ENCODE data around the gene YPEL1.

YPEL1 gene

GRCh38 chr22:21695430-21696085 lies 40.0 kb downstream of the YPEL1 start:
- H3K9me3 ChIP-seq (ENCODE audit: insufficient read depth, low read depth, low read length) = no peaks in the 10 kb centered on the region
- H3K9ac ChIP-seq (ENCODE audit: low read depth, low read length, poor library complexity, severe bottlenecking) = no peak overlapping the region
- no peaks in the 10 kb centered on the region for H3K79me2 ChIP-seq (ENCODE audit: insufficient read depth, low read length)
- H2AFZ ChIP-seq (ENCODE audit: low read length) = no peak overlapping the region
- no peaks in the 10 kb centered on the region for H3K4me1 ChIP-seq (ENCODE audit: insufficient read depth, low read length, poor library complexity, severe bottlenecking)
- H3F3A ChIP-seq (ENCODE audit: low read depth) = no peaks in the 10 kb centered on the region
- H3K9me2 ChIP-seq (replicated peaks; ENCODE audit: low read depth, low read length) = no peaks in the 10 kb centered on the region
- H3K36me3 ChIP-seq (ENCODE audit: insufficient read depth, low read length) = peaks cover 74% of the 10 kb centered on the region; the same call in 1 of the 2 replicates
- no peaks in the 10 kb centered on the region for H4K20me1 ChIP-seq (ENCODE audit: insufficient read depth, low read length, poor library complexity, severe bottlenecking)
- H3K27me3 ChIP-seq (ENCODE audit: insufficient read depth, low read length, poor library complexity, severe bottlenecking) = no peaks in the 10 kb centered on the region
- no peak overlapping the region for H3K4me2 ChIP-seq (ENCODE audit: low read depth, low read length, poor library complexity, severe bottlenecking)
- H3K4me3 ChIP-seq (ENCODE audit: low read length, poor library complexity, severe bottlenecking) = no peak overlapping the region
- TF ChIP-seq EZH2phosphoT487 (IDR thresholded peaks at IDR 0.05; ENCODE audit: borderline replicate concordance) = no peak
- TF ChIP-seq, protein P1, sequence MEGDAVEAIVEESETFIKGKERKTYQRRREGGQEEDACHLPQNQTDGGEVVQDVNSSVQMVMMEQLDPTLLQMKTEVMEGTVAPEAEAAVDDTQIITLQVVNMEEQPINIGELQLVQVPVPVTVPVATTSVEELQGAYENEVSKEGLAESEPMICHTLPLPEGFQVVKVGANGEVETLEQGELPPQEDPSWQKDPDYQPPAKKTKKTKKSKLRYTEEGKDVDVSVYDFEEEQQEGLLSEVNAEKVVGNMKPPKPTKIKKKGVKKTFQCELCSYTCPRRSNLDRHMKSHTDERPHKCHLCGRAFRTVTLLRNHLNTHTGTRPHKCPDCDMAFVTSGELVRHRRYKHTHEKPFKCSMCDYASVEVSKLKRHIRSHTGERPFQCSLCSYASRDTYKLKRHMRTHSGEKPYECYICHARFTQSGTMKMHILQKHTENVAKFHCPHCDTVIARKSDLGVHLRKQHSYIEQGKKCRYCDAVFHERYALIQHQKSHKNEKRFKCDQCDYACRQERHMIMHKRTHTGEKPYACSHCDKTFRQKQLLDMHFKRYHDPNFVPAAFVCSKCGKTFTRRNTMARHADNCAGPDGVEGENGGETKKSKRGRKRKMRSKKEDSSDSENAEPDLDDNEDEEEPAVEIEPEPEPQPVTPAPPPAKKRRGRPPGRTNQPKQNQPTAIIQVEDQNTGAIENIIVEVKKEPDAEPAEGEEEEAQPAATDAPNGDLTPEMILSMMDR (conservative IDR thresholded peaks at IDR 0.05; ENCODE audit: low read length) = no peak

GRCh38 chr22:21694795-21695429 lies 40.7 kb downstream of the YPEL1 start:
- TF ChIP-seq, protein P1 (conservative IDR thresholded peaks at IDR 0.05; ENCODE audit: low read length) = no peak
- no peak for TF ChIP-seq EZH2phosphoT487 (IDR thresholded peaks at IDR 0.05; ENCODE audit: borderline replicate concordance)
- Histone ChIP-seq H3K9me2 (replicated peaks; ENCODE audit: low read depth, low read length) (no peaks in the 10 kb centered on the region), H3K36me3 (ENCODE audit: insufficient read depth, low read length) (peaks cover 70% of the 10 kb centered on the region; the same call in 1 of the 2 replicates), H3K79me2 (ENCODE audit: insufficient read depth, low read length) (no peaks in the 10 kb centered on the region), H3K9ac (ENCODE audit: low read depth, low read length, poor library complexity, severe bottlenecking) (no peak overlapping the region), H4K20me1 (ENCODE audit: insufficient read depth, low read length, poor library complexity, severe bottlenecking) (no peaks in the 10 kb centered on the region), H2AFZ (ENCODE audit: low read length) (no peak overlapping the region), H3K27me3 (ENCODE audit: insufficient read depth, low read length, poor library complexity, severe bottlenecking) (no peaks in the 10 kb centered on the region), H3K9me3 (ENCODE audit: insufficient read depth, low read depth, low read length) (no peaks in the 10 kb centered on the region), H3K4me1 (ENCODE audit: insufficient read depth, low read length, poor library complexity, severe bottlenecking) (no peaks in the 10 kb centered on the region), H3K4me2 (ENCODE audit: low read depth, low read length, poor library complexity, severe bottlenecking) (no peak overlapping the region), H3F3A (ENCODE audit: low read depth) (no peaks in the 10 kb centered on the region), H3K4me3 (ENCODE audit: low read length, poor library complexity, severe bottlenecking) (no peak overlapping the region)

- H3K9ac ChIP-seq (ENCODE audit: low read depth, low read length, poor library complexity, severe bottlenecking) = no peak overlapping the region
- H3K9me2 ChIP-seq (replicated peaks; ENCODE audit: low read depth, low read length) = no peaks in the 10 kb centered on the region
- peaks cover 65% of the 10 kb centered on the region; the same call in 1 of the 2 replicates for H3K36me3 ChIP-seq (ENCODE audit: insufficient read depth, low read length)
- H3K4me2 ChIP-seq (ENCODE audit: low read depth, low read length, poor library complexity, severe bottlenecking) = no peak overlapping the region
- H4K20me1 ChIP-seq (ENCODE audit: insufficient read depth, low read length, poor library complexity, severe bottlenecking) = no peaks in the 10 kb centered on the region
- H3K27me3 ChIP-seq (ENCODE audit: insufficient read depth, low read length, poor library complexity, severe bottlenecking) = no peaks in the 10 kb centered on the region
- H3K4me1 ChIP-seq (ENCODE audit: insufficient read depth, low read length, poor library complexity, severe bottlenecking) = no peaks in the 10 kb centered on the region
- H3K9me3 ChIP-seq (ENCODE audit: insufficient read depth, low read depth, low read length) = no peaks in the 10 kb centered on the region
- no peak overlapping the region for H3K4me3 ChIP-seq (ENCODE audit: low read length, poor library complexity, severe bottlenecking)
- H3F3A ChIP-seq (ENCODE audit: low read depth) = no peaks in the 10 kb centered on the region
- H2AFZ ChIP-seq (ENCODE audit: low read length) = no peak overlapping the region
- no peaks in the 10 kb centered on the region for H3K79me2 ChIP-seq (ENCODE audit: insufficient read depth, low read length)
- TF ChIP-seq EZH2phosphoT487 (IDR thresholded peaks at IDR 0.05; ENCODE audit: borderline replicate concordance) = no peak
- TF ChIP-seq, protein P1 (conservative IDR thresholded peaks at IDR 0.05; ENCODE audit: low read length) = no peak
Observed at GRCh38 chr22:21694394-21694793, 41.2 kb downstream of the YPEL1 start.

Measured in Loucy (cell line).